IPS-NIHi7 (cell line): Measurements from ENCODE around the gene THOC7.

Experiments used
- DNase-seq: peaks from one replicate; pipeline ENCODE4 v3.0.0; 2012; ENCODE audit warnings: mixed read lengths; ENCODE audit errors: extremely low spot score

Gene THOC7

GRCh38 chr3:63845215-63845614 lies 18.4 kb downstream of the THOC7 start:
- DNase-seq, result no peak

DNA sequence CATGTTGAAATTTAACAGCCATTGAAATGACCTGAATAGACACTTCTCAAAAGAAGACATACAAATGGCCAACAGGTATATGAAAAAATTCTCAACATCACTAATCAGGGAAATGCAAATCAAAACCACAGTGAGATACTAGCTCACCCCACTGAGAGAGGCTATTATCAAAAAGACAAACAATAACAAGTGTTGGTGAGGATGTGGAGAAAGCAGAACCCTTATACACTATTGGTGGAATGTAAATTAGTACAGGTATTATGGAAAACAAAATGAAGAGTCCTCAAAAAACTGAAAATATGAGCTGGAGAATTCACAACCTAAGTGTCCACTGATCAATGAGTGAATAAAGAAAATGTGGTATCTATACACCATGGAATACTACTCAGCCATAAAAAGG lies 21.5 kb downstream of the THOC7 start:
- no peak for DNase-seq

DNA sequence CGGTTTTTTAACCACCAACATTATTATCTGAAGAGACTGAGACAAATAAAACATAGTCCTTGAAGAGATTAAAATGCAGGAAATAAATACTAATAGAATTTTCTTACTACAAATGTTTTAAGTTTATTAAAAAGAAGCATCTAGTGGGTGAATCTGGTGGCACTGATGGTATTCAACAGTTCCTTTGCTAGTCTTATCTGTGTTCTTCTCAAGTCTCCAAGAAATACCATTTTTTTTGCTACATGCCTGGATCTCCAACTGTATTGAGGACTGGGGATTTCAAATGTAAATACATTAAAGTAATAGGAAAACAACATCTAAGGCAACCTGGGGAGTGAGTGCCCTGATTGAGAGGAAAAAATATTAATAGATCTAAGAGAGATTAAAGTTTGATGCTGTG lies 21.9 kb downstream of the THOC7 start:
- DNase-seq, result no peak

DNA sequence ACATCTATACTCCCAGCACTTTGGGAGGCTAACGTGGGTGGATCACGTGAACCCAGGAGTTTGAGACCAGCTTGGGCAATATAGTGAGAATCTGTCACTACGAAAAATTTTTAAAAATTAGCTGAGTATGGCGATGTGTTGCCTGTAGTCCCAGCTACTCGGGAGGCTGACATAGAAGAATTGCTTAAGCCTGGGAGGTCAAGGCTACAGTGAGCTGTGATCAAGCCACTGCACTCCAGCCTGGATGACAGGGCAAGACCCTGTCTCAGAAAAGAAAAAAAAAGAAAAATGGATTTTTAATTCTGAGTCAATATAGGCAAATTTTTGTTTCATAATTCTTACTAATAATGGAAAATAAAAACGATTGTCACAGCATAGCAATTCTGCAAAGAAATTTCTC lies 31.2 kb downstream of the THOC7 start:
- DNase-seq, result no peak

- DNase-seq, result no peak
Observed at GRCh38 chr3:63830526-63830925, 33.1 kb downstream of the THOC7 start.

DNA sequence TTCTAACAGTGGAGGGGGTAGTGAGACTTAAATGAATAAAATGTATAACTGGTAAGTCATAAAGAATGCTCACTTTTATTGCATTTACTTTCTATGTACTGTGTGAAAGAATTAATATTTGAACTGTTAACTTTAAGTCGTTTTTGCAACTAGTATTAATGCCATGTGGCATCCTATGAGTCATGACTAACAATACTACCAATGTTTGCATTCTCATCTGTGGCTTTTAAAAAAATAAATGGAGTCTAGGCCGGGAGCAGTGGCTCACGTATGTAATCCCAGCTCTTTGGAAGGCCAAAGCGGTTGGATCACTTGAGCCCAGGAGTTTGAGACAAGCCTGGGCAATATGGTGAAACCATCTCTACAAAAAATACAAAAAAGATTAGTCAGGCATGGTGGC lies 39.3 kb downstream of the THOC7 start:
- DNase-seq, result no peak

DNA sequence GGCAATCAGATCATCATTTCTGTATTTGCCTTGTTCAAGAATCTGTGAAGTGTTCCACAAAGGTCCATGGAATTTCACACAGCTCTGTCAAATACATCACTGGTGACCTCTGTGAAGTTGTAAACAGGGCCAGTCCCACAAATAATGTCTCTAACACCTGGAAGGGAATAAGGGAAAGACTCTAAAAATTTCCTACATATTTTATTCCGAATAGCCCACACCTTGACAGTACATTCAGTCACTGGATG lies 44.5 kb downstream of the THOC7 start, which contains the start of gene C3orf49:
Gene C3orf49, plus strand, starts transcription at position 149 of the 248 bp plus-strand sequence. CDS start 173 bp downstream, outside the sequence.
- DNase-seq, result no peak

DNA sequence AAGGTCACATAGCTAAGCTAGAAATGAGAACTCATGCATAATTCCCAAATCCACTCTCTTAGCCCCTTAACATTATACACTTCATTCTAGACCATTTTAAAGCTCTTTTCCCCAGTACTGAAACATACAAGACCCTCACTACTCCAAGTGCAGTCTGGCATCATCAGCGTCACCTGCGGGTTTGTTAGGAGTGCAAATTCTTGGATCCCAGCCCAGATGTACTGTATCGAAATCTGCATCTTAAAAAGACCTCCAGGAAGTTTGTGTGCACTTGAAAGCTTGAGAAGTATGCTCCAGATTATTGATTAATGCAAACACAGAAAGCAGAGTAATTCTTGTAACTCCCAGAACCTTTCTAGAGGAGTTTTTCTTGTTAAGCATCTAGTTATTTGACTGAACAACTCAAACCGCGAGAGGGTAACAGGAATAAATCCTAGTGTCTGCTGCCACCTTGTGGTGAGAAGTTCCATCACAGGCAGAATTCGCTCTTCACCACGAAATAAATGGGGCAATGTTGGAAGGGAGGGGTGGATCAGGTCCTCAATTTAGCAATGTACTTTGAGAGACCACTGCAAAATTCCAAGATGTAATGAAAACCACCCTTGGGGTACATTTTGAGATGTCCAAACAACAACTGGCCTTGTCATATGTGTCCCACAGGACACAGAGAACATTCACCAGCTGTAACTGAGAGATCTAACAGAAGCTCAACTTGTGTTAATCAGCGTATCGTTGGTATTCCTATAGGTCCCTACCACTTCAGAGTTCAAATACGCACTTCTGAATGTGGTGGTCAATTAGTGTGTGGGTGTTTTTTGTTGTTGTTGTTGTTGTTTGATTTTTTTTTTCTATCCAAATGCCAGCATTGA lies 45.1 kb downstream of the THOC7 start:
- peak; percentile 65 for DNase-seq

DNA sequence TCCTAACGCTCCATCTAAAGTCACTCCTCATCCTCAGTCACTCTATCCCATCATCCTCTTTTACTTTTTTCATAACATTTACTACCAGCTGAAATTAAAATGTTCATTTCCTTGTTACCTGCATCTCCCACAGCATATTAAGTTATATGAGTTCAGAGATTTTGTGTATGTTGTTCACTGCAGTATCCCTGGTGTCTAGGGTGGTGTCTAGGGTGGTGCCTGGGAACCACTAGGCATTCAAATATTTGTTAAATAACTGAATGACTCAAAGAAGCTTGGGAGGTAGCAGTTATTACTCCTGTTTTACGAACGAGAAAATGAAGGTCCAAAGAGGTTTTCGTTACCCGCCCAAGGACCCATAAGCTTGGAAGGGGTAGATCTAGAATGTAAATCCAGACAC lies 46.4 kb downstream of the THOC7 start:
- DNase-seq, result no peak

DNA sequence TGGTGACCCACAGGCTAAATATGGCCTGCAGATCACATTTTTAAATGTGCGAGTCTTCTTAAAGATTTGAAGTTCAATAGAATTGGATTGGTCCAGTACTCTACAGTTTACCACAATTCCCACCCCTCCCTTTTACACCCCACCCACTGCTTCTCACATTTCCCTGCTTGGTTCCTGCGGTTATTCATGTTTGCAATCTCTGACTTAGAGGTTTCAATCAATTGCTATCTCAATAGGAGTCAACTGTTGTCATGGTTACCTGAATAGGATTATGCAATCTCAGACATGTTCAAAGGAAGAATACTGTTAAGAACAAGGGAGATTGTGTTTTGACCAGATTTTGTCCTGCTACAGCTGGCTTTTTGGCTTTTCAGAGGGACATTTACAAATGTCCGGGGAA lies 49.4 kb downstream of the THOC7 start:
- DNase-seq, result peak; percentile 16

DNA sequence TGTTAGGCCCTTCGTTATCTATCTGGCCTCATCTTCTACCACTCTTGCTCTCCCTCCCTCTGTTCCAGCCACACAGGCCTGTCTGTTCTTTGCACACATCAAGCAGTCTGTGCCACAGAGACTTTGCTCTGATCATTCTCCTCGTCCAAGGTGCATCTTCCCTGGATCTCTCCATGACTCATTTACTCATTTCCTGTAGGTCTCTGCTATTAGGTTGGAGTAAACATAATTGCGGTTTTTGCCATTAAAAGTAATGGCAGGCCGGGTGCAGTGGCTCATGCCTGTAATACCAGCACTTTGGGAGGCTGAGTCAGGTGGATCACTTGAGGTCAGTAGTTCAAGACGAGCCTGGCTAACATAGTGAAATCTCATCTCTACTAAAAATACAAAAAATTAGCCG lies 54.0 kb downstream of the THOC7 start:
- DNase-seq, result no peak

DNA sequence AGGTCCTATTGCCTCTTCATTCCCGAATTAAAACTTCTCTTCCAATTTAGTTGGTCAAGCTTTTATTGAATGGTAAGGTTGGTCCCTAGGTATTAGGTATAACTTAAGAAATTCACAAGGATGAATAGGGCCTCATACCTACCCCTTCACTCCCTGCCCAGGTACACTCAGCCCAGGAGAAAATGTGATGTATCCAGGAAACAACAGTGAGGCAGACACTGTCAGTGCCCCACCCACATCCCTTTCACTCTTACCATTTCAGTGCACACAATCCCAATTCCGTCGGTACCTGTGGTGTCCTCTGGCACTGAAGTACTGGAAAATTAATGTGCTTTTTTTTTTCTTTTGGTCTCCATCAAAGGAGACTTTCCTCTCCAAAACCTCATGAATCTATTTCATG lies 55.0 kb downstream of the THOC7 start:
- DNase-seq, result no peak

DNA sequence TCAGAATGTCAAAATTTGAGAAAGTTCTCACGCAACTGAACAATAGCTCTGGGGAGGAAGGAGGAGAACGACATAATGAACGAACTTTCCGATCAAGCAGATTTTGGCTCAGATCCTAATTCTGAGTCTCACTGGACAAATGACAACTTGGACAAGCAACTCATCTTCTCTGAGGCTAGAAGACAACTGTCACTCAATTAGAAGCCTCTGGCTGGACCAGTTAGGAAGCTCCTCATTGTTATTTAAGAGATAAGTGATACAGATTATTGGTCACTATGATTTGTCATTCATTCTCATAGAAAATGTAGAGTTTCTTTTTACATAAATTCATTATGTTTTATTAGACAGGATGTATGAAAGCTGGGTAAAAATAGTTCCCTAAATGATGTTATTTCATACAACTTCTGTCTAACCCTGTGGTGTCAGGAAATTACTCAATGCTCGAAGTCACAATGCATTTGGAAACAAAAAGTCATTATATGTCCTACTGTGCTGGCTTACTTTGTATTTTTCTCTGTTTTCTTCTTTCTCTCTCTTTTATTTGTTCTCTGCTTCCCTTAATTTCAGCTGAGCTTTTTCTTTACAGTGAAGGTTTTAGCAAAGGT lies 55.5 kb downstream of the THOC7 start:
- no peak for DNase-seq

DNA sequence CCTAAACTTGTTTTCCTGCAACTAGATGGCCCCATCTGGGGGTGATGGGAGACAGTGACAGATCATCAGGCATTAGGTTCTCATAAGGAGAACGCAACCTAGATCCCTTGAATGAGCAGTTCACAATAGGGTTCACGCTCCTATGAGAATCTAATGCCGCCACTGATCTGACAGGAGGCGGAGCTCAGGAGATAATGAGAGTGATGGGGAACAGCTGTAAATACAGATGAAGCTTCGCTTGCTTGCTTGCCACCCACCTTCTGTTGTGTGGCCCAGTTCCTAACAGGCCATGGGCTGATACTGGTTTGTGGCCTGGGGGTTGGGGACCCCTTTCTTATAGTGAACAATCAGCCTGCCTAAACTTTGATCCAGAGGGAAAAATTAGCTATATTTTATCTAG lies 59.7 kb downstream of the THOC7 start:
- no peak for DNase-seq

DNA sequence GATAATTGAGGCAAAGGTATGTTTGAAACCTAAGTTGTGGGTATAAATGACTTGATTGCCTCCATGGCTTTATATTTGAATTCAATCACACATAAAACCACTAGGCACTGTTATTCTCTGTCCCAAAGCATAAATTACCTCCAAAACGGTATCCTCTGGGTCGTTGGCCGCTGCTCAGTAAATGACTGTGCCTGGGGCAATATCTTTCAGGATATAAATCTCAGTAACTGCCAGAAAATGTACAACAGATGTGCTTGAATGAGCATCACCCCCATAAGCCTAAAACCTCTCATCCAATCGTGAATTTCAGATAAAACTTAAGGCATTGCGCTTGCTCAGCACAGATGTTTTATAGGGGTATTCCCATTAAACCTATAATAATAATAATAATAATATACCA lies 63.5 kb downstream of the THOC7 start:
- no peak for DNase-seq

- DNase-seq, result no peak
Observed at GRCh38 chr3:63798949-63799348, 64.7 kb downstream of the THOC7 start.

- DNase-seq, result no peak
Observed at GRCh38 chr3:63798544-63798943, 65.1 kb downstream of the THOC7 start.

DNA sequence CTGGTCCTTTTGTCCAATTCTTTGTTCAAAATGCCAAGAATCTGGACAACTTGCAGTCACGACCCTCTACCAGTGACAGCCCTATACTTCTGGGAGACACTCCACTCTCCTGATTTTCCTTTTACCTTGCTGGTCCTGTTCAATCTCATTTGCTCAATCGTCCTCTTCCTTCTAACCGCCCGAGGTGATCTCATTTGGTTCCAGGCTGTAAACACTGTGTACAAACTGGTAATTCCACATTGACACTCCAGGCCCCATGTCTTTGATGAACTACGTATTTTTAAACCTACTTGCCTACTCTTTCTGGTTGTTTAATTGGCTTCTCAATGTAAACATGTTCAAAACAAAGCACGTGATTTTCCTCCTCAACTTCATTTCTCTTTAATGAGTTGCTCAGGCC lies 68.2 kb downstream of the THOC7 start:
- DNase-seq, result no peak

GRCh38 chr3:63791974-63792373 lies 71.6 kb downstream of the THOC7 start:
- DNase-seq, result no peak
